ES-I3 (cell line): Measurements from ENCODE around the gene KCNN1.
"Not testable (repeated sequence)": the region's sequence is repeated elsewhere in the genome, so short reads cannot be mapped to it uniquely, and the experiment has no call there.

Experiments used
- H3K36me3 ChIP-seq: 2 replicates; pipeline ENCODE4 v1.6.1; 2013; ENCODE audit warnings: mild to moderate bottlenecking, low read length, control low read depth, moderate library complexity; ENCODE audit not compliant: insufficient read depth
- H3K4me1 ChIP-seq: 2 replicates; pipeline ENCODE4 v1.6.1; 2013; ENCODE audit warnings: mild to moderate bottlenecking, control low read depth, low read length; ENCODE audit not compliant: insufficient read depth
- H3K9ac ChIP-seq: 2 replicates; pipeline ENCODE4 v1.6.1; 2013; ENCODE audit warnings: low read depth, mild to moderate bottlenecking, low read length, moderate library complexity
- H3K9me3 ChIP-seq: 2 replicates; pipeline ENCODE4 v1.6.1; 2013; ENCODE audit warnings: mild to moderate bottlenecking, low read length, moderate library complexity; ENCODE audit not compliant: control insufficient read depth, insufficient read depth

KCNN1 gene

GRCh38 chr19:17966550-17967256, at the start of gene KCNN1:
TSS of gene KCNN1 (plus strand) at chr19:17967107. CDS start at chr19:17973889, 6,782 bp downstream.
- Histone ChIP-seq H3K36me3 (no peaks in the 10 kb centered on the region), H3K9me3 (no peaks in the 10 kb centered on the region), H3K9ac (peak within 1 kb of the TSS; percentile 49; the same call in 1 of the 2 replicates), H3K4me1 (peaks cover 13% of the 10 kb centered on the region; the same call in 1 of the 2 replicates)

GRCh38 chr19:17918151-17918550, 48.8 kb upstream of the KCNN1 start:
- H3K36me3 ChIP-seq, H3K4me1 ChIP-seq, H3K9me3 ChIP-seq, H3K9ac ChIP-seq: not testable (repeated sequence)

- H3K9me3 ChIP-seq, H3K4me1 ChIP-seq, H3K36me3 ChIP-seq, H3K9ac ChIP-seq: not testable (repeated sequence)
These were observed 47.8 kb upstream of the KCNN1 start for GRCh38 chr19:17919122-17919521.

- no peaks in the 10 kb centered on the region for H3K36me3 ChIP-seq
- no peak overlapping the region for H3K9ac ChIP-seq
These were observed 46.4 kb upstream of the KCNN1 start for GRCh38 chr19:17920527-17920926.

GRCh38 chr19:17922138-17922537, 44.8 kb upstream of the KCNN1 start:
- H3K36me3 ChIP-seq = no peaks in the 10 kb centered on the region
- no peaks in the 10 kb centered on the region for H3K4me1 ChIP-seq
- H3K9me3 ChIP-seq = no peaks in the 10 kb centered on the region
- H3K9ac ChIP-seq = no peak overlapping the region

More at GRCh38 chr19:17920527-17920926, 46.4 kb upstream of the KCNN1 start:
- Histone ChIP-seq H3K9me3 (no peaks in the 10 kb centered on the region; the same call in 1 of the 2 replicates), H3K4me1 (no peaks in the 10 kb centered on the region)

GRCh38 chr19:17926044-17926443, 40.9 kb upstream of the KCNN1 start:
- Histone ChIP-seq H3K9ac (no peak overlapping the region), H3K36me3 (no peaks in the 10 kb centered on the region), H3K4me1 (no peaks in the 10 kb centered on the region), H3K9me3 (no peaks in the 10 kb centered on the region)

GRCh38 chr19:17929056-17929455, 37.9 kb upstream of the KCNN1 start:
- H3K4me1 ChIP-seq = 0 out of 2 replicates have a peak, but pooled peaks cover 4% of the 10 kb centered on the region
- no peaks in the 10 kb centered on the region for H3K36me3 ChIP-seq
- no peak overlapping the region for H3K9ac ChIP-seq
- H3K9me3 ChIP-seq = no peaks in the 10 kb centered on the region

GRCh38 chr19:17931532-17932191, 35.2 kb upstream of the KCNN1 start:
- H3K9me3 ChIP-seq = no peaks in the 10 kb centered on the region
- H3K9ac ChIP-seq = peak overlapping the region; percentile 74
- no peaks in the 10 kb centered on the region for H3K36me3 ChIP-seq
- H3K4me1 ChIP-seq = 0 out of 2 replicates have a peak, but pooled peaks cover 4% of the 10 kb centered on the region

- peak within 1 kb of the TSS; percentile 74 for H3K9ac ChIP-seq
These were observed 34.2 kb upstream of the KCNN1 start, which contains the start of gene CCDC124 for GRCh38 chr19:17932485-17933338. TSS of gene CCDC124 (plus strand) at chr19:17933015. CDS start at chr19:17936421, 3,406 bp downstream.

GRCh38 chr19:17933414-17934129, 33.3 kb upstream of the KCNN1 start:
- no peaks in the 10 kb centered on the region for H3K9me3 ChIP-seq
- H3K9ac ChIP-seq = peak overlapping the region; percentile 74
- H3K36me3 ChIP-seq = no peaks in the 10 kb centered on the region
- H3K4me1 ChIP-seq = 0 out of 2 replicates have a peak, but pooled peaks cover 4% of the 10 kb centered on the region

More at GRCh38 chr19:17932485-17933338, 34.2 kb upstream of the KCNN1 start, which contains the start of gene CCDC124:
- Histone ChIP-seq H3K4me1 (0 out of 2 replicates have a peak, but pooled peaks cover 4% of the 10 kb centered on the region), H3K36me3 (no peaks in the 10 kb centered on the region), H3K9me3 (no peaks in the 10 kb centered on the region)

GRCh38 chr19:17936379-17936778, 30.5 kb upstream of the KCNN1 start:
- Histone ChIP-seq H3K9ac (no peak overlapping the region), H3K4me1 (0 out of 2 replicates have a peak, but pooled peaks cover 4% of the 10 kb centered on the region), H3K9me3 (no peaks in the 10 kb centered on the region), H3K36me3 (no peaks in the 10 kb centered on the region)

- Histone ChIP-seq H3K36me3 (no peaks in the 10 kb centered on the region), H3K9me3 (no peaks in the 10 kb centered on the region), H3K4me1 (no peaks in the 10 kb centered on the region; the same call in 1 of the 2 replicates), H3K9ac (no peak overlapping the region)
These were observed 29.5 kb upstream of the KCNN1 start for GRCh38 chr19:17937371-17937900.

- Histone ChIP-seq H3K4me1 (no peaks in the 10 kb centered on the region; the same call in 1 of the 2 replicates), H3K9me3 (no peaks in the 10 kb centered on the region), H3K36me3 (no peaks in the 10 kb centered on the region), H3K9ac (no peak overlapping the region)
These were observed 28.6 kb upstream of the KCNN1 start for GRCh38 chr19:17938092-17938845.
